MM.1S (cell line): Measurements from ENCODE around the gene SUCO.

Source experiments
- EZH2phosphoT487 ChIP-seq: fragments of 300-600 bp; sonication (generic); IDR thresholded peaks from 2 replicates; pipeline ENCODE4 v1.6.1; 2018; ENCODE audit warnings: antibody characterized with exemption, low read length
- TF ChIP-seq, protein P1 (sequence below): fragments of 300-600 bp; sonication (generic); IDR thresholded peaks from 2 replicates; pipeline ENCODE4 v1.5.1; 2016; ENCODE audit warnings: antibody characterized with exemption, low read length, mixed read lengths

- TF ChIP-seq, protein P1, sequence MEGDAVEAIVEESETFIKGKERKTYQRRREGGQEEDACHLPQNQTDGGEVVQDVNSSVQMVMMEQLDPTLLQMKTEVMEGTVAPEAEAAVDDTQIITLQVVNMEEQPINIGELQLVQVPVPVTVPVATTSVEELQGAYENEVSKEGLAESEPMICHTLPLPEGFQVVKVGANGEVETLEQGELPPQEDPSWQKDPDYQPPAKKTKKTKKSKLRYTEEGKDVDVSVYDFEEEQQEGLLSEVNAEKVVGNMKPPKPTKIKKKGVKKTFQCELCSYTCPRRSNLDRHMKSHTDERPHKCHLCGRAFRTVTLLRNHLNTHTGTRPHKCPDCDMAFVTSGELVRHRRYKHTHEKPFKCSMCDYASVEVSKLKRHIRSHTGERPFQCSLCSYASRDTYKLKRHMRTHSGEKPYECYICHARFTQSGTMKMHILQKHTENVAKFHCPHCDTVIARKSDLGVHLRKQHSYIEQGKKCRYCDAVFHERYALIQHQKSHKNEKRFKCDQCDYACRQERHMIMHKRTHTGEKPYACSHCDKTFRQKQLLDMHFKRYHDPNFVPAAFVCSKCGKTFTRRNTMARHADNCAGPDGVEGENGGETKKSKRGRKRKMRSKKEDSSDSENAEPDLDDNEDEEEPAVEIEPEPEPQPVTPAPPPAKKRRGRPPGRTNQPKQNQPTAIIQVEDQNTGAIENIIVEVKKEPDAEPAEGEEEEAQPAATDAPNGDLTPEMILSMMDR: no peak
- no peak for TF ChIP-seq EZH2phosphoT487
These were observed 69.8 kb downstream of the SUCO start for GRCh38 chr1:172602706-172603105.
